Measurements from ENCODE around the gene GALNT16. TPM values are rescaled to one million over a fixed set of nuclear protein-coding genes. Genes with fewer than 3 reads are reported as not detected.

GALNT16 gene
- total RNA-seq, 4 donors from 2014 or later, result 5.1 to 8.9 (median 8.7) TPM

DNA sequence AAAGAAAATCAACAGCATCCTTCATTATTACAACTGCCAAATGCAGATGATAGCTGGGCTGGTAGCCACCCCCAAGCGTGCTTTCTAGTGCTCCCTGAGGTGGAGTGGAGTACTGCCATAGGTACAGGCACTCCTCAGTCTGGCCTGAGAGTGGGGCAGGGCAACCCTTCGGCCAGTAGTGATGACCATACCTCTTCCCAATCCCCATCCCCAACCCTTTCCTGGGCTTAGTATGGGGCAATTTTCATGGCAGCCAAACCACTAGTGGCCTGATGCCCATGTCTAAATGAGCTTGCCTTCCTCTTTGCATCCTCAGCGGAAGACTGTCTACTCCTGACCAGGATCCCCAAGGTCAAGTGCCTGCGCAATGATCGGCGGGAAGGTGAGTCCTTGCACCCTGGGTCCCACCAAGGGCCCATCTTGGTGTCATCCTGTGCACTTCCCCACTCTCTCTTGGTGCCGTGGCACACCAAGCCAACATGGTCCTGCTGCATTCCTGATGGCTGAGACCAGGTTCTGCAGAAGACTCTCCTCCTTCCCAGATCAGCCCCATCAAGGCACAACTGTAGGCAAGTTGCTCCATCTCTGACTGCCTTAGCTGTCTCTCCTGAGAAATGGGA is 65.8 kb downstream of the GALNT16 start:
- TF ChIP-seq CTCF (IDR thresholded peaks at IDR 0.05; ENCODE audit: low read depth), result no peak

DNA sequence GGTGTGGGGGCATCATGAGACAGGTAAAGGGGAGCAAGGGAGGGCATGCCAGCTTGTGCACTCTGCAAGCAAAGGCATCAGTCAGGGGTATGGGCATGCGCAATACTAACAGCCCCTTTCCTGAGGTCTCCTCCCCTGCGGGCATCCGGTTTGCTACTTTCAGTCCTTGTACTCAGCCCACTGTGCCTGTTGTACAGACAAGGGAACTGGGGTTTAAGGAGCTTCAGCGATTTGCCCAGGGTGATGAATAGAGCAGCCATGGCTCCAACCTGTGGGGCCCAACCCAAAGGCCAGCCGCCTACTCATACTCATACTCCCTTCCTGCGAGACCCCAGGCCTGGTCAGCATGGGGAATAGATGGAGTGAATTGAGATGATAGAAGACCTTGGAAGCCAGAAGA is 66.7 kb downstream of the GALNT16 start:
- no peak for TF ChIP-seq CTCF (IDR thresholded peaks at IDR 0.05; ENCODE audit: low read depth)

GRCh38 chr14:69327507-69327906 is 67.5 kb downstream of the GALNT16 start:
- no peak for TF ChIP-seq CTCF (IDR thresholded peaks at IDR 0.05; ENCODE audit: low read depth)

DNA sequence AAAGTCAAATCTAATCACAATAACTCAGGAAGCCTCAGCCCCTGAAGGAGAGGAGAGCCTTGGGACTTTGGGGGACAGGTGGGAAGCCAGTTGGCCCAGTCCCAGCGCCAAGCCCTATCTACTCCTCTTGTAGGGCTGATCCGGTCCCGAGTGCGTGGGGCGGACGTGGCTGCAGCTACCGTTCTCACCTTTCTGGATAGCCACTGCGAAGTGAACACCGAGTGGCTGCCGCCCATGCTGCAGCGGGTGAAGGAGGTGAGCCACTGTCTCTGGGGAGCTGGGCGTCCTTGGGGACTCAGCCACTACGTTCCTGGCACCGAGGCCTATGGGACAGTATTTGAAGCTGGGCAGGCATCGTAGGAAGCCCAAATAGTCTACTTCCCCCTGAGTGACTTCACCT is 68.4 kb downstream of the GALNT16 start:
- TF ChIP-seq CTCF (IDR thresholded peaks at IDR 0.05; ENCODE audit: low read depth), result no peak

- TF ChIP-seq CTCF (IDR thresholded peaks at IDR 0.05; ENCODE audit: low read depth), result no peak
Observed at GRCh38 chr14:69328765-69329164, 68.8 kb downstream of the GALNT16 start.

DNA sequence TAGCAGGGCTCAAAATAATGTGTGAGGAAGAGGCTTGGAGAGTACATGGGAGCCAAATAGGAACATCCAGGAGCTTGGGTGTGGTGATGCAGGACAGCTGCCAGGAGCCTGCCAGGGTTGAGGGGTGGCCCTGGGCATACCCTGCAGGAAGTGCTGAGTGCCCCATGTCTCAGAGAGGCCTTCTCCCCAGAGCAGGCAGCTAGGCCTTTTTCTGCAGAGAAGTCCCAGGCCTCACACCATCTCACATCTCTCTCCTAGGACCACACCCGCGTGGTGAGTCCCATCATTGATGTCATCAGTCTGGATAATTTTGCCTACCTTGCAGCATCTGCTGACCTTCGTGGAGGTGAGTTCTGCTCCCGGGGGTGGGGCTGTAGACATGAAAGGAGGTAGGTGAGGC is 71.2 kb downstream of the GALNT16 start:
- TF ChIP-seq CTCF (IDR thresholded peaks at IDR 0.05; ENCODE audit: low read depth), result no peak

- TF ChIP-seq CTCF (IDR thresholded peaks at IDR 0.05; ENCODE audit: low read depth), result no peak
Observed at GRCh38 chr14:69332782-69333395, 72.9 kb downstream of the GALNT16 start.

Data from subcutaneous adipose tissue (tissue), 4 donors.